AG08396 (cell line): ENCODE measurements around the gene RBBP4.
"Not testable (repeated sequence)": the region's sequence is repeated elsewhere in the genome, so short reads cannot be mapped to it uniquely, and the experiment has no call there.

Source experiments
- DNase-seq: peaks from one replicate; pipeline ENCODE4 v3.0.0; 2012; ENCODE audit warnings: low spot score, mixed read lengths

RBBP4 gene

GRCh38 chr1:32639489-32640075 lies 11.4 kb upstream of the RBBP4 start:
- no peak for DNase-seq

- not testable (repeated sequence) for DNase-seq
Measured at GRCh38 chr1:32642292-32642827, 8.6 kb upstream of the RBBP4 start.

DNA sequence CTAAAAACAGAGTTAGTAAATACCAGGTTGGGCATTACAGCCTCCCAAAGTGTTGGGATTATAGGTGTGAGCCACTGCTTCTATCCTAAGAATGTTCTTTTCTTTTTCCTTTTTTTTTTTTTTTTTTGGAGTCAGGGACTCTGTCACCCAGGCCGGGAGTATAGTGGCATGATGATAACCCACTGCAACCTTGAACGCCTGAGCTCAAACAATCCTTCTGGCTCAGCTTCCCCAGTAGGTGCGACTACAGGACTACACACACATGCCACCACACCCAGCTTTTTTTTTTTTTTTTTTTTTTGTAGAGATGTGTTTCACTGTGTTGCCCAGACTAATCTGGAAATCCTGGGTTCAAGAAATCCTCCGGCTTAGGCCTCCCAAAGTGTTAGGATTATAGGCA lies 6.6 kb upstream of the RBBP4 start:
- DNase-seq: no peak

GRCh38 chr1:32647308-32648134 lies 3.5 kb upstream of the RBBP4 start:
- DNase-seq: no peak

DNA sequence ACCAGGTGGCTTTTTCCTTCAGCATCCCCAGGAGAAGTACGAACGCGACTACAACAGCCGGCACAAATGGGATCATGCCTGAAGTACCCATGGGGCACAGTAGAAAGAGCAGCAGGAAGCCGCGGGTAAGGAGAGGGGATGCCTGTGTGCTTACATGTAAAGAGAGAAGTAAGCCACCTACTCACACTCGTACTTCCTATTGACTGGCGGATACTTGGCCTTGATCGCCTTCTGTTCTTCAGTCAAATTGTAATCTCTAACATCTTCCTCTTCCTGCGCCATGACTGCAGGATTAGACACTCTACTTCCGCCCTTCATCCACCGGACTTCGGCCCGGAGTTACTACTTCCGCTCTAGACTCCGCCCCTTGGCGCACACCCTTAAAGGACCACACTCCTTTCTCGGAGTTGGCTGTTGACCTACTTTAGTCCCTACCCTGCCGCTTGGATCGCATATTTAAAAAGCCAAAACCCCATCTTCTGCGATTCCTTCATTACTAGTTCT lies 708 bp upstream of the RBBP4 start, which contains the start of gene ZBTB8OS:
Gene ZBTB8OS, minus strand, starts transcription at position 303 of the 504 bp plus-strand sequence. Its CDS starts 21 bp downstream, at position 282.
- DNase-seq: peak; percentile 92

GRCh38 chr1:32651461-32652073 lies 559 bp downstream of the RBBP4 start:
- no peak for DNase-seq

- DNase-seq: no peak
Measured at GRCh38 chr1:32652244-32652962, 1.4 kb downstream of the RBBP4 start.

GRCh38 chr1:32659581-32659980 lies 8.6 kb downstream of the RBBP4 start:
- DNase-seq: no peak

GRCh38 chr1:32665915-32666314 lies 14.9 kb downstream of the RBBP4 start:
- DNase-seq: no peak

DNA sequence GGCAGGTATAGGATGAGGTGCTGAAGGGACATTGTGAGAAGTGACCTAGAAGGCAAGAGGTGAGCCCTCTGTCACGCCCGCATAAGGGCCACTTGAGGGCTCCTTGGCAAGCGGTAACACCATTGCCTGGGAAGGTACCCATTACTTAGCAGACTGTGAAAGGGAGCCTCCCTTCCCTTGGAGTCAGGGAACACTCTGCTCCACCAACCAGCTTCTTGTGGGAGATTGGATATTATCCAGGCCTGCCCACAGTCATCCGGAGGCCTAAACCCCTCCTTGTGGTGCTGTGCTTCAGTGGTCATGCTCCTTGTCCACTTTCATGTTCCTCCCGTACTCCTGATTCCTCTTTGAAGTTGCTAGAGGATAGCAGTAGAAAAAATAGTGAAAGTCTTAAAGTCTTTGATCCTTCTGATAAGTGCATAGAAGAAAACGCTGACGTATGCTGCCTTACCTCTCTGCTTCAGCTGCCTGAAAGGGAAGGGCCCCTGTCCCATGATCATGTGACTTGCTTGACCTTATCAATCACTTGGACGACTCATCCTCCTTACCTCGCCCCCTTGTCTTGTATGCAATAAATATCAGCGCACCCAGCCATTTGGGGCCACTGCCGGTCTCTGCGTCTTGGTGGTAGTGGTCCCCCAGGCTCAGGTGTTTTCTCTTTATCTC lies 16.0 kb downstream of the RBBP4 start:
- no peak for DNase-seq

GRCh38 chr1:32668716-32669115 lies 17.7 kb downstream of the RBBP4 start:
- DNase-seq: not testable (repeated sequence)

DNA sequence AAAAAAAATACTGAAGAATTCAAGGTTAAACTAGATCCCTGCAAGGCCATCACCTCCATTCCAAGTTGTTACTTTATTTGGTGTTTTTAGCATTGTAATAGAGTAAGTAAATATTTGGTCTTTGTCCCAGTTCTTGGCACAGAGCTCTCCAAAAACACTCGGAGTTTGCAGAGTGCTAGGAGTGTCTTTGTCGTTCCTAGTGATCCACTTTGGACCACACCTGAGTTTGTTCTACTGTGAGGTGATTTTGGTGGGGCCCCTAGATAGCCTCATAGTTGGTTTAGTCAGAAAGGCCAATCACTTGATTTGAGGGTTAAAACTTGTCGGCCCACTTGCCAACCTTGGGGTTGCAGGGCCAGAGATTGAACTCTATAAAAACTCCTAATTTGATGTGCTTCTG lies 25.9 kb downstream of the RBBP4 start:
- no peak for DNase-seq

DNA sequence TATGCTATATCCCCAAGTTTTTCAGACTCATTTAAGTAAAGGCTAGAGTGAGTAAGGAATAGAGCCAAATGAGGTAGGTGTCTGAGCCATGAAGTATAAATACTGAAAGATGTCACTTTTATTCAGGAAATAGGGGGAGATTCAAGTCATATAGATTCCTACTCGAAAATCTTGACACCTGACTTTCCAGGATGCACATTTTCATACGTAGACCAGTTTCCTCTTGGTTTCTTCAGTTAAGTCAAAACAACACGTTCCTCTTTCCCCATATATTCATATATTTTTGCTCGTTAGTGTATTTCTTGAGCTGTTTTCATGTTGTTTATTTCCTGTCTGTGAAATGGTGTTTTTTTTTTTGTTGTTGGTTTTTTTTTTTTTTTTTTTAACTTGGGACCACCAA lies 29.0 kb downstream of the RBBP4 start:
- DNase-seq: not testable (repeated sequence)

GRCh38 chr1:32680642-32681041 lies 29.6 kb downstream of the RBBP4 start:
- no peak for DNase-seq

- DNase-seq: no peak
Measured at GRCh38 chr1:32681509-32681908, 30.5 kb downstream of the RBBP4 start.

- DNase-seq: no peak
Measured at GRCh38 chr1:32681999-32682398, 31.0 kb downstream of the RBBP4 start.

- no peak for DNase-seq
Measured at GRCh38 chr1:32683397-32683796, 32.4 kb downstream of the RBBP4 start.

GRCh38 chr1:32684167-32684811 lies 33.3 kb downstream of the RBBP4 start:
- DNase-seq: peak; percentile 22

DNA sequence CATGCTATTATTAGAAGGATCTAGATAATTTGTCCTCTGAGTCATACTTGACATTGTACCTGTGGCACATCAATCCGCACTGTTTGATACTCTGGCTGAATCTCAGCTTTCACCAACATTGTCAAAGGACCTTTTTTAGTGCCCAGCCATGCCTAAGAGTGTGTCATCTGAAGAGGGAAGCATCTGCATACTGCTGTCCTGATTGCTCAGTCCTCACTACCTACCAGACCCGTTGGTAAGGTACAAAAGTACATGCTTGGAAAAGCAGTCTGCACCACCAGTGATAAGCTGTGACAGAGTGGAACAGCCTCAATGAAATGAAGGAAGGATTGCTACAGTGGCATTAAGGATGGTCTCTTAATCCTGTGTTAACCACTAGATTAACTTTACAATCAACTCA lies 34.5 kb downstream of the RBBP4 start:
- no peak for DNase-seq

DNA sequence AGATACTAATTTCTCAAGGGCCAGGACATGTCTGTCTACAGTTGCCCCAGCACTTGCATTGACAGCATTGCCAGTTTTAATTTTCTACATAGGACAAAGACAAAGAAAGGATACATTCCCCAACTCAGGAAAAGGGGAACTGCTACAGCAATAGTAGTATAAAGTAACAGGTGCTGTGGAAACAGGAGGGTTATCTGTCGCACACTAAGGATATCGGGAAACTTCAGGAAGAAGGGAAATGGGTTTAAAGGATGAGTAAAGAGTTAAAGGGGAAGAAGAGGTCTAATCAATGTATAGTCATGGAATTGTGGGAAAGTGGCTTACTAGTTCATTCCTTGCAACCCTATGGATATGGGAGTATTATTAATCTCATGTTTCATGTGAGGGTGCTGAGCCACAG lies 35.4 kb downstream of the RBBP4 start:
- DNase-seq: no peak
